ENCODE measurements around the gene PCDHAC1. TPM values are rescaled to one million over a fixed set of nuclear protein-coding genes. Genes with fewer than 3 reads are reported as not detected.

Gene PCDHAC1
- polyA plus RNA-seq, 4 donors = 0.10 to 0.27 TPM; not detected in 2

GRCh38 chr5:140962190-140962589 lies 36.1 kb downstream of the PCDHAC1 start:
- WGBS, 3 donors = 69 to 88% (median 79%) methylated on average over 1 of the region's 1 CpG

DNA sequence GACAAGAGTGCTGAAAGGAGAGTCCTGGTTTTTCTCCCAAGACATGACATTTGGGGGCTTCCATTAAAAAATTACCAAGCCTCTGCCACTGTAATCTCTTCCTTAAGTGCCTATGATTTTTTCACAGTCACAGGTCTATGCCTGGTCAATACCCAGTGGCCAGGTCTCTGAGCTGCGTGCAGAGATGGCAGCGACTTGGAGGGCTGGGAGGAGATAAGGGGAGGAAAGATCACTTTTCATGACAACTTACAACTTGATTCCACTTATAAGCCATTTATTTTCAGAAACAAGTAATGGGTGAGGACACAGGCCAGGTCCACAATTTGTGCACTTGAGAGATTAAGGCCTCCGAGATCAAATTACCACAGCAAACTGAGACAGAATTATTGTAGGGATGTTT lies 38.3 kb downstream of the PCDHAC1 start:
- 61 to 69% (median 63%) methylated on average over 3 of the region's 3 CpGs for WGBS, 3 donors
- no peak overlapping the region for H3K4me3 ChIP-seq (ENCODE audit: low read depth in 1 of 3, low read length in 3 of 3)
- H3K4me1 ChIP-seq (ENCODE audit: control insufficient read depth in 3 of 3, insufficient read depth in 2 of 3, low read depth in 1 of 3, low read length in 2 of 3) = no peaks in the 10 kb centered on the region
- FAIRE-seq (no peak), DNase-seq (no peak)
- H3K27me3 ChIP-seq (ENCODE audit: control insufficient read depth in 3 of 3, insufficient read depth in 3 of 3, low read length in 3 of 3) = peaks cover 0 to 26% (median 7%) of the 10 kb centered on the region in 3 donors
- no peaks in the 10 kb centered on the region for H3K9me3 ChIP-seq (ENCODE audit: control insufficient read depth in 2 of 2, insufficient read depth in 1 of 2, low read depth in 1 of 2, low read length in 1 of 2)
- no peaks in the 10 kb centered on the region for H3K36me3 ChIP-seq (ENCODE audit: control insufficient read depth in 3 of 3, insufficient read depth in 2 of 3, low read depth in 1 of 3, low read length in 3 of 3)
- H3K27ac ChIP-seq (ENCODE audit: low read depth in 1 of 3, low read length in 2 of 3) = no peak overlapping the region

More at GRCh38 chr5:140962190-140962589, 36.1 kb downstream of the PCDHAC1 start:
- no peak for FAIRE-seq
- Histone ChIP-seq H3K4me3 (ENCODE audit: low read depth in 1 of 3, low read length in 3 of 3) (no peak overlapping the region), H3K27me3 (ENCODE audit: control insufficient read depth in 3 of 3, insufficient read depth in 3 of 3, low read length in 3 of 3) (peaks cover 0 to 18% (median 4%) of the 10 kb centered on the region in 3 donors), H3K4me1 (ENCODE audit: control insufficient read depth in 3 of 3, insufficient read depth in 2 of 3, low read depth in 1 of 3, low read length in 2 of 3) (no peaks in the 10 kb centered on the region), H3K9me3 (ENCODE audit: control insufficient read depth in 2 of 2, insufficient read depth in 1 of 2, low read depth in 1 of 2, low read length in 1 of 2) (no peaks in the 10 kb centered on the region), H3K36me3 (ENCODE audit: control insufficient read depth in 3 of 3, insufficient read depth in 2 of 3, low read depth in 1 of 3, low read length in 3 of 3) (no peaks in the 10 kb centered on the region), H3K27ac (ENCODE audit: low read depth in 1 of 3, low read length in 2 of 3) (no peak overlapping the region)
- DNase-seq = no peak

GRCh38 chr5:140965905-140966292 lies 39.8 kb downstream of the PCDHAC1 start:
- H3K27ac ChIP-seq (ENCODE audit: low read depth in 1 of 3, low read length in 2 of 3) = peak overlapping the region in 1 of 3 donors; percentile 38
- H3K4me1 ChIP-seq (ENCODE audit: control insufficient read depth in 3 of 3, insufficient read depth in 2 of 3, low read depth in 1 of 3, low read length in 2 of 3) = no peaks in the 10 kb centered on the region
- FAIRE-seq (no peak), DNase-seq (no peak)
- no peaks in the 10 kb centered on the region for H3K9me3 ChIP-seq (ENCODE audit: control insufficient read depth in 2 of 2, insufficient read depth in 1 of 2, low read depth in 1 of 2, low read length in 1 of 2)
- peak overlapping the region in 2 of 3 donors; percentile 12 to 47 for H3K4me3 ChIP-seq (ENCODE audit: low read depth in 1 of 3, low read length in 3 of 3)
- H3K27me3 ChIP-seq (ENCODE audit: control insufficient read depth in 3 of 3, insufficient read depth in 3 of 3, low read length in 3 of 3) = peaks cover 0 to 26% (median 7%) of the 10 kb centered on the region in 3 donors
- no peaks in the 10 kb centered on the region for H3K36me3 ChIP-seq (ENCODE audit: control insufficient read depth in 3 of 3, insufficient read depth in 2 of 3, low read depth in 1 of 3, low read length in 3 of 3)
- WGBS, 3 donors = 4 to 10% (median 9%) methylated on average over 9 of the region's 9 CpGs

DNA sequence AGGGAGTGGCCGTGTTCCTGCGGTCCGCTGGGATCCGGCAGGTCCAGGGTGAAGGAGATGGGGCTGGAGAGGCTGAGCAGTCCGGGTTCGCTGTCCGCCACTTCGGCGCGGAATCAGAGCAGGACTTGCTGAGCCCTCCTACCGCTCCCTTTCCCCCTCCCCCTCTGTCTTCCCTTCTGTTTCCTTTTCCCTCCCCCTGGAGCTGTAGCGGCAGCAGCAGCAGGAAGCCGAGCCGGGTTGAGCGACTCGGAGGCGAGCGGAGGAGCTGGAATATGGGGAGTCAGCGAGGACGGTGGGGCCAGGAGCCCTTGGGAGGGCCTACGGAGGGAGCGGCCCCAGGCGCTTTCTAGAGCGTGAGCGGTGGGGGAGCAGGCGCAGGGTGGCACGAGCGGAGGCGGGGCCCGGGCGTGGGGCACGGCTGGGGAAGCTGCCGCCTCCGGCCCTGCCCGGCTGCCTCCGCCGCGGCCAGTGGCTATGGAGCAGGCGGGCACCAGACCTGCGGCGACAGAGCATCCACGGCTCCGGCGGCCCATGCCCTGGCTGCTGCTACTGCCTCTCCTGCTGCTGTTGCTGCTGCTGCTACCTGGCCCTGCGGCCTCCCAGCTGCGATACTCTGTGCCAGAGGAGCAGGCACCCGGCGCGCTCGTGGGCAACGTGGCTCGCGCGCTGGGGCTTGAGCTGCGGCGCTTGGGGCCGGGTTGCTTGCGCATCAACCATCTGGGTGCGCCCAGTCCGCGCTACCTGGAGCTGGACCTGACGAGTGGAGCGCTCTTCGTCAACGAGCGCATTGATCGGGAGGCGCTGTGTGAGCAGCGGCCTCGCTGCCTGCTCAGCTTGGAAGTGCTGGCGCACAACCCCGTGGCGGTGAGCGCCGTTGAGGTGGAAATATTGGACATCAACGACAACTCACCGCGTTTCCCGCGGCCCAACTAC lies 40.5 kb downstream of the PCDHAC1 start, which contains the start of gene PCDHAC2:
TSS of gene PCDHAC2 (plus strand) at position 184 of the 933 bp plus-strand sequence. CDS start at position 475, 291 bp downstream.
- peaks cover 0 to 26% (median 7%) of the 10 kb centered on the region in 3 donors for H3K27me3 ChIP-seq (ENCODE audit: control insufficient read depth in 3 of 3, insufficient read depth in 3 of 3, low read length in 3 of 3)
- no peaks in the 10 kb centered on the region for H3K36me3 ChIP-seq (ENCODE audit: control insufficient read depth in 3 of 3, insufficient read depth in 2 of 3, low read depth in 1 of 3, low read length in 3 of 3)
- peak within 1 kb of the TSS in 1 of 3 donors; percentile 38 for H3K27ac ChIP-seq (ENCODE audit: low read depth in 1 of 3, low read length in 2 of 3)
- no peak for FAIRE-seq
- 3 to 14% (median 12%) methylated on average over 66 to 80 of the region's 80 CpGs for WGBS, 3 donors
- peak in 1 of 2 donors; percentile 28 for DNase-seq
- no peaks in the 10 kb centered on the region for H3K4me1 ChIP-seq (ENCODE audit: control insufficient read depth in 3 of 3, insufficient read depth in 2 of 3, low read depth in 1 of 3, low read length in 2 of 3)
- H3K4me3 ChIP-seq (ENCODE audit: low read depth in 1 of 3, low read length in 3 of 3) = peak within 1 kb of the TSS in 2 of 3 donors; percentile 12 to 47
- H3K9me3 ChIP-seq (ENCODE audit: control insufficient read depth in 2 of 2, insufficient read depth in 1 of 2, low read depth in 1 of 2, low read length in 1 of 2) = no peaks in the 10 kb centered on the region

DNA sequence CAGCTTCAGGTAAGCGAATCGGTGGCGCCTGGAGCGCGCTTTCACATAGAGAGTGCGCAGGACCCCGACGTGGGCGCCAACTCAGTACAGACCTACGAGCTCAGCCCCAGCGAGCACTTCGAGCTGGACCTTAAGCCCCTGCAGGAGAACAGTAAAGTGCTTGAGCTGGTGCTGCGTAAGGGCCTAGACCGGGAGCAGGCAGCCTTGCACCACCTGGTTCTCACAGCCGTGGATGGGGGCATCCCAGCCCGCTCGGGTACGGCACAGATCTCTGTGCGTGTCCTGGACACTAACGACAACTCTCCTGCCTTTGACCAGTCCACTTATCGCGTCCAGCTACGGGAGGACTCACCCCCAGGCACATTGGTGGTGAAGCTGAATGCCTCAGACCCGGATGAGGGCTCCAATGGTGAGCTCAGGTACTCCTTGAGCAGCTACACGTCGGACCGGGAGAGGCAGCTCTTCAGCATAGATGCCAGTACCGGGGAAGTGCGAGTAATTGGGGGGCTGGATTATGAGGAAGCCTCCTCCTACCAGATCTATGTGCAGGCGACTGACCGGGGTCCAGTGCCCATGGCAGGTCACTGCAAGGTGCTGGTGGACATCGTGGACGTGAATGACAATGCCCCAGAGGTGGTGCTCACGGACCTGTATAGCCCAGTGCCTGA lies 41.3 kb downstream of the PCDHAC1 start:
- WGBS, 3 donors = 32 to 40% (median 38%) methylated on average over 34 of the region's 34 CpGs

GRCh38 chr5:140969880-140970279 lies 43.8 kb downstream of the PCDHAC1 start:
- Histone ChIP-seq H3K27me3 (ENCODE audit: control insufficient read depth in 3 of 3, insufficient read depth in 3 of 3, low read length in 3 of 3) (peaks cover 0 to 21% (median 7%) of the 10 kb centered on the region in 3 donors), H3K36me3 (ENCODE audit: control insufficient read depth in 3 of 3, insufficient read depth in 2 of 3, low read depth in 1 of 3, low read length in 3 of 3) (no peaks in the 10 kb centered on the region), H3K27ac (ENCODE audit: low read depth in 1 of 3, low read length in 2 of 3) (no peak overlapping the region), H3K4me3 (ENCODE audit: low read depth in 1 of 3, low read length in 3 of 3) (no peak overlapping the region), H3K4me1 (ENCODE audit: control insufficient read depth in 3 of 3, insufficient read depth in 2 of 3, low read depth in 1 of 3, low read length in 2 of 3) (no peaks in the 10 kb centered on the region), H3K9me3 (ENCODE audit: control insufficient read depth in 2 of 2, insufficient read depth in 1 of 2, low read depth in 1 of 2, low read length in 1 of 2) (no peaks in the 10 kb centered on the region)
- FAIRE-seq (no peak), DNase-seq (no peak)

More for the DNA sequence above, 41.3 kb downstream of the PCDHAC1 start:
- no peak for DNase-seq
- Histone ChIP-seq H3K27ac (ENCODE audit: low read depth in 1 of 3, low read length in 2 of 3) (no peak overlapping the region), H3K27me3 (ENCODE audit: control insufficient read depth in 3 of 3, insufficient read depth in 3 of 3, low read length in 3 of 3) (peaks cover 0 to 26% (median 7%) of the 10 kb centered on the region in 3 donors), H3K4me1 (ENCODE audit: control insufficient read depth in 3 of 3, insufficient read depth in 2 of 3, low read depth in 1 of 3, low read length in 2 of 3) (no peaks in the 10 kb centered on the region), H3K4me3 (ENCODE audit: low read depth in 1 of 3, low read length in 3 of 3) (no peak overlapping the region), H3K36me3 (ENCODE audit: control insufficient read depth in 3 of 3, insufficient read depth in 2 of 3, low read depth in 1 of 3, low read length in 3 of 3) (no peaks in the 10 kb centered on the region), H3K9me3 (ENCODE audit: control insufficient read depth in 2 of 2, insufficient read depth in 1 of 2, low read depth in 1 of 2, low read length in 1 of 2) (no peaks in the 10 kb centered on the region)
- no peak for FAIRE-seq

DNA sequence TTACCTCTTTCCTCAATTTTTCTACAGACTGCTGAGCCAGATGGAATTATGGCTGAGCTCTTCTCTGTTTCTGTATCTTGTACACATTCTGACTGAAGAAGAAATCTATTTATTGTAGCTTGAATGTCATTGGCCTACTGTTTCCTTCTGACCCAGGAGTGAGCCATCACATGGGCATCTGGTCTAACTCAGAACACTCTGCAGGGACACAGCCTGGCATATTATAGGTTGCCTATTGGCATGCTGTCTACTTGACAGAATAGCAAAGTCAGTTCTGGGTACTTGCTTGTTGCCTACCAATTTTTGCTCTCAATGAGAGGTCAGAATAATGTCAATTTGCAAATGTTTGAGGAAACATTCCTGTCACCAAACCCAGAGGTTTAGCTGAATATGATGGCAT lies 47.5 kb downstream of the PCDHAC1 start:
- DNase-seq (no peak), FAIRE-seq (no peak)
- H3K4me3 ChIP-seq (ENCODE audit: low read depth in 1 of 3, low read length in 3 of 3) = no peak overlapping the region
- no peaks in the 10 kb centered on the region for H3K4me1 ChIP-seq (ENCODE audit: control insufficient read depth in 3 of 3, insufficient read depth in 2 of 3, low read depth in 1 of 3, low read length in 2 of 3)
- H3K36me3 ChIP-seq (ENCODE audit: control insufficient read depth in 3 of 3, insufficient read depth in 2 of 3, low read depth in 1 of 3, low read length in 3 of 3) = no peaks in the 10 kb centered on the region
- H3K9me3 ChIP-seq (ENCODE audit: control insufficient read depth in 2 of 2, insufficient read depth in 1 of 2, low read depth in 1 of 2, low read length in 1 of 2) = no peaks in the 10 kb centered on the region
- no peaks in the 10 kb centered on the region for H3K27me3 ChIP-seq (ENCODE audit: control insufficient read depth in 3 of 3, insufficient read depth in 3 of 3, low read length in 3 of 3)
- no peak overlapping the region for H3K27ac ChIP-seq (ENCODE audit: low read depth in 1 of 3, low read length in 2 of 3)

DNA sequence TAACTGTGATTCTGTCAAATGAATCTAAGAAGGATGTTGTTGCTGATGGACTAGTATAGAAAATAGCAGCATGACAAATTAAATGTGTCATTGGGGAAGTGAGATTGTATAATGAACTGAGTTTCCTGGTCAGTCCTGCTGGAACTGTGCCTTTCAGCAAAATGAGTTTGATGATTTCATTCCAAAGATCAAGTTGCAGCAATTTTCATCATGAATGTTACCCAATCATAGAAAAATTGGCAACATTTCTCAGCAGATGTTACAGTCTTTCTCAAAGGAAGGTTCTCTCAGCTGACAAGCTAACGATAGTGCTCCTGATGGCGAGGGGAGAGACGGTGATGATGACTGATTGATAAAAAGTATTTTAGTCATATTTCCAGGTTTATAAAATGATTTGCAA lies 50.9 kb downstream of the PCDHAC1 start:
- Histone ChIP-seq H3K27ac (ENCODE audit: low read depth in 1 of 3, low read length in 2 of 3) (no peak overlapping the region), H3K4me3 (ENCODE audit: low read depth in 1 of 3, low read length in 3 of 3) (no peak overlapping the region), H3K36me3 (ENCODE audit: control insufficient read depth in 3 of 3, insufficient read depth in 2 of 3, low read depth in 1 of 3, low read length in 3 of 3) (no peaks in the 10 kb centered on the region), H3K4me1 (ENCODE audit: control insufficient read depth in 3 of 3, insufficient read depth in 2 of 3, low read depth in 1 of 3, low read length in 2 of 3) (no peaks in the 10 kb centered on the region), H3K9me3 (ENCODE audit: control insufficient read depth in 2 of 2, insufficient read depth in 1 of 2, low read depth in 1 of 2, low read length in 1 of 2) (no peaks in the 10 kb centered on the region), H3K27me3 (ENCODE audit: control insufficient read depth in 3 of 3, insufficient read depth in 3 of 3, low read length in 3 of 3) (no peaks in the 10 kb centered on the region)
- no peak for DNase-seq
- 70 to 89% (median 85%) methylated on average over 3 of the region's 3 CpGs for WGBS, 3 donors
- no peak for FAIRE-seq
